ENCODE results near the gene LTBP3.

The LTBP3 gene

DNA sequence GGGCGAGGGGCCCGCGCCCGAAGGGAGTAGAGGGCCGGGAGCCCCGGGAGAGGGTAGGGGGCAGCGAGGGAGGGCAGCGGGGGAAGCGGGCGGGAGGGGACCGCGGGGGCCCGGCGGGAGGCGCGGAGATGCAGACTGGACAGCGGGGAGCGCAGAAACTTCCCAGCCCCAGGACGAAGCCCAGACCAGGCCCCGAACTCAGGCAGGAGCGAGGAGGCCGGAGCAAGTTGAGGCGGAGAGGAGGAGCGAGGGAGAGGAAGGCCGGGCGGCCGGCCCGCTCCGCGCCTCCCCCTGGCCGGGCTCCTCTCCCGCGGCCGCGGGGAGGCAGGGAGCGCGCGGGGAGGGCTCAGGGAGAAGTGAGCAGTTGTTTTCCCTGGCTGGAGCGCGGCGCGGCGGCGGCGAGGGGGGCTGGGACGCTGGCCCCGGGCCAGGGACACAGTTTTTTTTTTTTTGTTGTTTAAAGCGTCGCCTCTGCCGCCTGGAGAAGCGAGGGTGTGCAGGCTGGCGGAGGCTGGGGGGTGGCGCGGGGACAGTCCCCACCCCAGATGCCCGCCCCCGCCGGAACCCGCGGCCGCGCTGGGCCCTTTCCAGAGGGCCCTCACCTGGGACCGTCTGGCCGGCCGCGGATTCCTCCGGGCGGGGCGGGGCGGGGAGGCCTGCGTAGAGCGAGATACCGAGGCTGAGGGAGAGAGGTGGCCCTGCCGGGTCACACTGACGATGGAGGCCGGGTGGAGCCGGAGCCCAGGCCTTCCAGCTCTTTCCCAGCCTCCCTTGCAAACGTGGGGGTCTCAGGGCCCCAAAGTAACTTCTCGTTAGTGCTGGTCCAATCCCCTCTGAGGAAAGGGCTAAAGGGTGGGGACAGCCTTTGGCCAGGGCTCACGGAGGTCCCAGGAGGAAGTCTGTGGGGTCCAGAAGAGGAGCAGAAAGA is at the start of gene LTBP3:
LTBP3 (minus strand) TSS at position 358 of the 928 bp plus-strand sequence. CDS start 400 bp downstream, outside the sequence.
- peak within 1 kb of the TSS; percentile 86 for H3K4me3 Mint-ChIP-seq
- H3K9me3 Mint-ChIP-seq, result no peaks in the 10 kb centered on the region
- no peaks in the 10 kb centered on the region for H3K27me3 Mint-ChIP-seq (ENCODE audit: low read depth)
- H3K4me1 Mint-ChIP-seq (ENCODE audit: low read depth), result peaks cover 40% of the 10 kb centered on the region
- H3K36me3 Mint-ChIP-seq (ENCODE audit: low read depth), result peaks cover 4% of the 10 kb centered on the region
- peak within 1 kb of the TSS; percentile 85 for H3K27ac Mint-ChIP-seq

DNA sequence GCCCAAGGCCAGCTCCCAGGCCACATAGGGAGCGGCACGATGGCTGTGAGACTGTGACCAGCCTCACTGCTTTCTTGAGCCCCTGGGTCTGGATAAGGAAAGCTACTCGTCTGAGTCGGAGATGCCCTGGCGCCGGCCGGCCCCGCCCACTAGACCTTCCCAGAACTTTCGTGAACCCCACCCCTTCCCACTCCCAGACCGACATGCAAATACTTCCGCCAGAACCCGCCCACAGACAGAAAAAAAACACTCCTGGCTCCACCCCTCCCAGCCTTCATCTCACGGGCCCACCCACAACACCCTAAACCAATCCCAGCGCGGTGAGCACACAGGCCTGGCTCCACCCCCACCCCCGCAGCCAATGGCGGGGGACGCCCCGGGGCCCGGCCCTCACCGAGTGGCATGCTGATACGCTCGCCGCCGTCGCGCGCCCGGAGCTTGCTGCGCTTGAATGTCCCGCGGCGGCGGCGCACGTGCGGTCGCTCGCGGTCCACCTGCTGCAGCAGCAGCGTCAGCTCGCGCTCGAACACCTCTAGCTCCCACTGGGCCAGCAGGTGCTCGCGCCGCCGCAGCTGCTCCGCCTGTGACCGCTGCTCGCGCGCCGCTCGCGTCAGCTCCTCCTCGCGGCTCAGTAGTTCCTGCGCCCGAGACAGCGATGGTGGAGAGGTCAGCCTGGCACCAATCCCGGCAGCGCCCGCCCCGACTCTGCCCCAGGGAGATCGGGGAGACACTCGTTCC is 48.9 kb upstream of the LTBP3 start:
- Mint-ChIP-seq H3K36me3 (ENCODE audit: low read depth) (peaks cover 31% of the 10 kb centered on the region), H3K27ac (no peak overlapping the region), H3K9me3 (no peaks in the 10 kb centered on the region), H3K4me3 (no peak overlapping the region), H3K4me1 (ENCODE audit: low read depth) (peaks cover 23% of the 10 kb centered on the region), H3K27me3 (ENCODE audit: low read depth) (no peaks in the 10 kb centered on the region)

DNA sequence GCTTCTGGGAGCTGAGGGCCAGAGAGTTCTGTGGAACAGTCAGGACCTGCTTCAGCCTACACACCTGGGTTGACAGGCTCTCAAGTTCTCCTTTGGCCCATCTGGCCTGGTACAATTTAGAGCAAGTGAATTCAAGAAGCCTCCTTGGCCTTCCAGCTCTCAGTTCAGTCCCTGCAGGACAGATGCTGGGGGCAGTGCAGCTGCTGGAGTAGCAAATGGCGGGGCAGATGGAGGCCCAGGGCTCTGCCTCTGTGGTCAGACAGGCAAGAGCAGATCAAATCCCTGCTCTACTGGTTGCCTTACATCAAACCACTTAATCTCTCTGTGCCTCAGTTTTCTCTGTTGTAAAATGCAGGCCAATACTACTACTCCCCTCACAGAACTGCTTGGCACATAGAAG is 46.1 kb upstream of the LTBP3 start:
- H3K36me3 Mint-ChIP-seq (ENCODE audit: low read depth), result peaks cover 28% of the 10 kb centered on the region
- H3K4me3 Mint-ChIP-seq, result no peak overlapping the region
- peaks cover 7% of the 10 kb centered on the region for H3K4me1 Mint-ChIP-seq (ENCODE audit: low read depth)
- no peaks in the 10 kb centered on the region for H3K9me3 Mint-ChIP-seq
- H3K27ac Mint-ChIP-seq, result no peak overlapping the region
- no peaks in the 10 kb centered on the region for H3K27me3 Mint-ChIP-seq (ENCODE audit: low read depth)

DNA sequence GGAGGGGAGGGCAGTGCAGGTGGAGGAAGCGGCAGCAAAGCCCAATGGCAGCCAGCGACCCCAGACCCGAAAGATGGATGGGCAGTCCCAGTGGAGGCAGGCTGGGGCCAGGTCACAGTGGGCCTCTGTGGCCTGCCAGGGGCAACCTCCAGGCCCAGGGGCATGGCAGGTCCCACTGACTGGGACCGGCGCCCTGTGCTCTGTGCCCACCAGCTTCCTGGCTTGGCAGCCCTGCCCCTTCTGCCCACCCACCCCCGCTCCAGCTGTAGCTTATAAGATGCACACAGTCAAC is 41.7 kb upstream of the LTBP3 start:
- peaks cover 7% of the 10 kb centered on the region for H3K4me1 Mint-ChIP-seq (ENCODE audit: low read depth)
- peaks cover 25% of the 10 kb centered on the region for H3K36me3 Mint-ChIP-seq (ENCODE audit: low read depth)
- H3K27ac Mint-ChIP-seq, result no peak overlapping the region
- no peaks in the 10 kb centered on the region for H3K27me3 Mint-ChIP-seq (ENCODE audit: low read depth)
- no peak overlapping the region for H3K4me3 Mint-ChIP-seq
- no peaks in the 10 kb centered on the region for H3K9me3 Mint-ChIP-seq

DNA sequence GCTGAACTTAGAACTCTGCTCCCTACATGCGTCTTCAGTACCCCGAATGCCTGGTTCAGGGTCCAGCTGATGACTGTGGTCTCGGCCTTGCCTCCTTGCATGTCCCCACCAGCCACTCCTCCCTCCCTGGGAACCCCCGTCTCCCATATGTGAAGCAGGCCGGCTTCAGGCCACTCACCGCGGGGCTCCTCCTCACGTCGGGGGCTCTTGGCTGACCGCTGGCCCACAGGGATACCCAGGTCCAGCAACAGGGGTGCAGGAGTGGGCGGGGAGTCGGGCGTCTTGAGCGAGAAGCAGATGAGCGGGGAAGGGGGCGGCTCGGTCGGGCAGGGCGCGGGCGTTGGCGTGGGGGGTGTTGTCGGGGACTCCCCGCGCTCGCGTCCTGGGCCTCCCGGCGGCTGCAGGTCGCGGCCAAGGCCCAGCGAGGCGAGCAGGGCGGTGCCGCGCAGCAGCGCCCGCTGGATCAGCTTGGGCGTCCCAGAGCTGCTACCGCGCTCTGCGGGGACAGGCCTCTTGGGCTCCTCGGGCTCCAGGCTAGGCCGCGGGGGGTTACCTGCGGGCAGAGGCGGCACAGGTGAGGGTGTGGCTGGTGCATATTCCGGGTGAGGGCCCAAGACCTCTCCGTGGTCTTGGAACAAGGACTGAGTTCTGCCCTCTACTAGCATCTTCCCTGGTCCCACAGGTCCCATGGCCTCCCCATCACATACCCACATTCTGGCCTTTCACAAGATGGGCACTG is 41.2 kb upstream of the LTBP3 start:
- peak overlapping the region; percentile 43 for H3K27ac Mint-ChIP-seq
- no peak overlapping the region for H3K4me3 Mint-ChIP-seq
- H3K36me3 Mint-ChIP-seq (ENCODE audit: low read depth), result peaks cover 25% of the 10 kb centered on the region
- H3K9me3 Mint-ChIP-seq, result no peaks in the 10 kb centered on the region
- no peaks in the 10 kb centered on the region for H3K27me3 Mint-ChIP-seq (ENCODE audit: low read depth)
- H3K4me1 Mint-ChIP-seq (ENCODE audit: low read depth), result peaks cover 9% of the 10 kb centered on the region

DNA sequence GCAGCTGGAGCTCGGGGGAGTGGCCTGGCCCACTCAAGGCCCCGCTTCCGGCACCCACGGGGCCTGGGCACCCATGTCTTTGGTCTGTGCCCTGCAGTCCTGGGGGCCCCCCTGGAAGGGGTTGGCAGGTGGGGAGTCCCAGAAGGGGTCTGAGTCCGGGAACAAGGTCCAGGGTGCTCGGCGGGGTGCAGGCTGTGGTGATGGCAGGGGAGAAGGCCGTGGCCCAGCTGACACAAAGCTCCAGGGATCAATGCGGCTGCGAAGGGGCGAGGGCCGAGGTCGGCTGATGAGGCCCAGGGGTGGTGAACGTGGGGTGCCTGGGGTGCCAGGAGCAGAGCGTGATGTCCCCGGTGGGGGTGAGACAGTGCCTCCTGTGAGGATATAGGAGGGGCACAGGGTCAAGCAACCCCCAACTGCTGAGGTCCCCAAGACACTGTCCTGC is 40.1 kb upstream of the LTBP3 start:
- Mint-ChIP-seq H3K4me3 (no peak overlapping the region), H3K4me1 (ENCODE audit: low read depth) (peaks cover 9% of the 10 kb centered on the region), H3K27me3 (ENCODE audit: low read depth) (no peaks in the 10 kb centered on the region), H3K9me3 (no peaks in the 10 kb centered on the region), H3K36me3 (ENCODE audit: low read depth) (peaks cover 16% of the 10 kb centered on the region), H3K27ac (no peak overlapping the region)

DNA sequence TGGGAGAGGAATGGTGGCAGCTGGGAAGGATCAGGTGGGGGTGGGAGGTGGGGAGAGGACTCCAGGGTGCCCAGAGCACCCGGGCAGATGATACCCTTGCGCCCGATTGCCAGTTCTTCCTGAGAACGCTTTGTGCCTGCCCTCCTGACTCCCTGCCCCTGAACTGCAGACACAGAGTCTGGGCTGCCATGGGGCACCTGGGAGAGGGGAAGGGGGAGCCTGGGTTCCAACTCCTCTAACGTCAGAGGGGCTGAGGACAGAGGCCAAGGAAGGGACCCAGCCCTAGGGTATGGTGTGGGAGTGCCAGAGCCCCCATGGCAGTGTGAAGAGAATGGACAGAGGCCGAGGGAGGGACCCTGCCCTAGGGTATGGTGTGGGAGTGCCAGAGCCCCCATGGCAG is 38.4 kb upstream of the LTBP3 start:
- H3K9me3 Mint-ChIP-seq, result no peaks in the 10 kb centered on the region
- no peaks in the 10 kb centered on the region for H3K27me3 Mint-ChIP-seq (ENCODE audit: low read depth)
- H3K4me3 Mint-ChIP-seq, result no peak overlapping the region

DNA sequence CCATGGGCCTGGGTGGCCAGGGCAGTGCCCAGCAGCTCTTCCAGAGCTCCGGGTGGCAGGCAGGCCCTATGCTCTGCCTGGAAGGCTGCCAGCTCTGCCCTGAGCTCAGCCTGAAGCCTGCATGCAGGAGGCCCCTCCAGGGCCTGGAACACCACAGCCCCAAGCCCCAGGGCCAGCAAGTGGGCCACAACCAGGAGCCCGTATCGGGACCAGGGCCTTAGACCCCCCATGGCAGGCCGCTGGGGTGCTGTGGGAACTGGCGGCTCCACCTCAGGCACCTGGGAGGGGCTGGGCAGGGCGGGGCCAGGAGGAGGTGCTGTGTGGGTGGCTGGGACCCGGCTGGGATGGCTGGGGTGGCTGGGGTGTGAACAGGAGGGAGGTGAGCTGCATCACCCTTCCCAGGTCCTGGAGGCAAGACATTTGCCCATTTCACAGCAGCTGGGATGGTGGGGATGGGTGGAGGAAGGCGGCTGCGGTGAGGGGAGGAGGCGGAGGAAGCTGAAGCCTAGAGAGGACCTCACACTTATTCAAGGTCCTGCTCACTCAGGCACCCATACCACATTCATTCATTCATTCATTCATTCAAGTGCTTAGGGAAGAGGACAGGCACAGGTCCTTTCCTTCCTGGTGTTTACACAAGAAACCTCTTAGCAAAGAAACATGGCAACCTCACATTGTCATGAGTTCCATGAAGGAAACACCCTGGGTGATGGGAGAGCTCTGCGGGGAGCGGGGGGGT is 37.6 kb upstream of the LTBP3 start, which contains the start of gene KCNK7:
KCNK7 (minus strand) TSS at position 258 of the 739 bp plus-strand sequence; CDS start at position 230, 28 bp downstream.
- H3K27me3 Mint-ChIP-seq (ENCODE audit: low read depth), result no peaks in the 10 kb centered on the region
- H3K27ac Mint-ChIP-seq, result peak within 1 kb of the TSS; percentile 73
- no peaks in the 10 kb centered on the region for H3K9me3 Mint-ChIP-seq
- no peak within 1 kb of the TSS for H3K4me3 Mint-ChIP-seq
- peaks cover 12% of the 10 kb centered on the region for H3K36me3 Mint-ChIP-seq (ENCODE audit: low read depth)
- H3K4me1 Mint-ChIP-seq (ENCODE audit: low read depth), result peaks cover 9% of the 10 kb centered on the region

More for the DNA sequence above, 38.4 kb upstream of the LTBP3 start:
- peaks cover 9% of the 10 kb centered on the region for H3K4me1 Mint-ChIP-seq (ENCODE audit: low read depth)
- no peak overlapping the region for H3K27ac Mint-ChIP-seq
- H3K36me3 Mint-ChIP-seq (ENCODE audit: low read depth), result peaks cover 12% of the 10 kb centered on the region

DNA sequence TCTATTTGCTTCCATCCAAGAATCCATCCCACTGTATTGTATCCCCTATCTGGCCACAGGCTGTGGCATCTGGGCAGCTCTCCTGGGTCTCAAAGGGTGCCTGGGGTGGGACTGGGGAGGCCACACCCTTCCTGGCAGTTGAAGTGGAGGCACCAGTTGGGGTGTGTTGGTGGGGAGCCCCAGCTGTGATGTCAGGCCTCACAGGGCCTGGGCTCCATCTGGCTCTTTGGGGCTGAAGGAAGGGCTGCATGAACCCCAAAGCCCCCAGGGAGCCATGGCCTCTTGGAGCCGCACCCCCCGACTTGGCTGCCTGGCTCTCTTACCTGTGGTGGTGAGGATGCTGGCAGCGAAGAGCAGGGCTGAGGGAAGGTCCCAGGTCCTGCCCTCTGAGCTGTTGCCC is 37.0 kb upstream of the LTBP3 start:
- Mint-ChIP-seq H3K36me3 (ENCODE audit: low read depth) (peaks cover 14% of the 10 kb centered on the region), H3K4me3 (no peak overlapping the region), H3K27ac (peak overlapping the region; percentile 73)

DNA sequence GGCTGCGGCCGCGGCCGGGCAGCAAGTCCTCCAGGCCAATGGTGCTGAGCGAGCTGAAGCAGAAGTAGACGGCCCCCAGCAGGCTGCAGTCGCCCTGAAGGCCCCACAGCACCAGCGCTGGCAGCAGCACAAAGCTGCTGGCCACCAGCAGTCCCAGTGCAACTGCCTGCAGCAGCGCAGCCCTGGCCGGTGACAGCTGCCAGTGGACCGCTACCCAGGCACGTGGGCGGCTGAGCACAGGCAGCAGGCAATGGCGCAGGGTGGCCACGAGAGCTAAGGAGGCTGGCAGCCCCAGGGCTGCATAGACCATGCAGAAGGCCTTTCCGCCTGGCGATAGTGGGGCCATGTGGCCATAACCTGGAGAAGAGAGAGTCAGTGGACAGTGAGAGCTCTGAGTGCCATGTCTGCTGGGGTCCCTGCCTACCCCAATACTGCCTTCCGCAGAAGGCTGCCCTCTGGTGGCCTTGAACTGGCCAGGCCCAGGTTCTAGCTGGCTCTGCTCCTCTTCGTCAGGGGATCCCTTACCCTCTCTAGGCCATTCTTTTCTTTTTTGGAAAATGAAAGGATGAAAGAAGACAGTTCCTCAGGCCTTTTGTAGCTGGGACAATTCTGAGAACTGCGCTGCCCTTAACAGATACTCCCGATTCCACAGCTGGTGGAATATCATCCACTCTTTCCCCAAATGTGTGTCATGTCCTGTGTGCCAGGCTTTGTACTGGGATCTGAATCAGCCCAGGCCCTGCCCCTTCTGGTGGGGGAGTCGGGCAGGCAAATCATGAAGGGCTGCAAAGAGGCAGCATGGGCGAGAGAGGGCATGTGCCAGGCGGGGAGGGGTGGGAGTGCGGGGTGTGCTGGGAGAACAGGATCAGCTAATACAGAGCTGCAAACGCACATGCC is 35.6 kb upstream of the LTBP3 start:
- no peak overlapping the region for H3K27ac Mint-ChIP-seq
- H3K4me1 Mint-ChIP-seq (ENCODE audit: low read depth), result peaks cover 18% of the 10 kb centered on the region
- no peaks in the 10 kb centered on the region for H3K9me3 Mint-ChIP-seq
- H3K27me3 Mint-ChIP-seq (ENCODE audit: low read depth), result no peaks in the 10 kb centered on the region
- no peak overlapping the region for H3K4me3 Mint-ChIP-seq
- H3K36me3 Mint-ChIP-seq (ENCODE audit: low read depth), result peaks cover 15% of the 10 kb centered on the region

More for the DNA sequence above, 37.0 kb upstream of the LTBP3 start:
- H3K9me3 Mint-ChIP-seq, result no peaks in the 10 kb centered on the region
- H3K4me1 Mint-ChIP-seq (ENCODE audit: low read depth), result peaks cover 12% of the 10 kb centered on the region
- H3K27me3 Mint-ChIP-seq (ENCODE audit: low read depth), result no peaks in the 10 kb centered on the region

DNA sequence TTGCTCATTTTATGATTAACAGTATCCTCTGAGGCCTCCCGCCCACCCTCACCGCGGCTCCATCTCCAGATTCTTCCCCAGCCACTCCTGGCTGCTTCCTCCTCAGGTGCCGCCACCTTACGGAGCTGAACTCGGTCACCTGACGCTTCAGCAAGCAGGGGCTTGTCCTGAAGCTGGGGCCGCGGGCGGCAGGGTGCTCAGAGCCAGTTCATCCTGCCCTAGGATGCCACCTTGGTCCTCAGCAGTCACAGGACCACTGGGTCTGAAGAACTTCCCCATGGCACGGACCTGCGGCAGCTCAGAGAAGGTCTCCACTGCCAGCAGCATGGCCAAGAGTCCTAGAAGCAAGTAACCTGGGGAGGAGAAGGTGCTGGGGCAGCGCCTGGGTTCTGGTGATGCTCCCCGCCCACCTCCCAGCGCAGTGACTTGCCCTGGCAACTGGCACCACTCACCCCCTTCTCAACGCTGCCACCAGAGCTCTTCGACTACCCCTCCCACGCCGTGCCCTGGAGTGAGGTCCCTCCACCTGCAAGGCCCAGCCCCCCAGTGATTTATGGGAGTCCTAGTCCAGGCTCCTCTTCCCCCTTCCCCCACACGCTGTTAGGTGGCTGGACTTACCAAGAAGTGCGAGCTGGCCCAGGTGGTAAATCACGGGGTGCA is 34.8 kb upstream of the LTBP3 start:
- Mint-ChIP-seq H3K4me3 (no peak overlapping the region), H3K4me1 (ENCODE audit: low read depth) (peaks cover 25% of the 10 kb centered on the region), H3K36me3 (ENCODE audit: low read depth) (peaks cover 16% of the 10 kb centered on the region), H3K27me3 (ENCODE audit: low read depth) (no peaks in the 10 kb centered on the region), H3K9me3 (no peaks in the 10 kb centered on the region), H3K27ac (no peak overlapping the region)

DNA sequence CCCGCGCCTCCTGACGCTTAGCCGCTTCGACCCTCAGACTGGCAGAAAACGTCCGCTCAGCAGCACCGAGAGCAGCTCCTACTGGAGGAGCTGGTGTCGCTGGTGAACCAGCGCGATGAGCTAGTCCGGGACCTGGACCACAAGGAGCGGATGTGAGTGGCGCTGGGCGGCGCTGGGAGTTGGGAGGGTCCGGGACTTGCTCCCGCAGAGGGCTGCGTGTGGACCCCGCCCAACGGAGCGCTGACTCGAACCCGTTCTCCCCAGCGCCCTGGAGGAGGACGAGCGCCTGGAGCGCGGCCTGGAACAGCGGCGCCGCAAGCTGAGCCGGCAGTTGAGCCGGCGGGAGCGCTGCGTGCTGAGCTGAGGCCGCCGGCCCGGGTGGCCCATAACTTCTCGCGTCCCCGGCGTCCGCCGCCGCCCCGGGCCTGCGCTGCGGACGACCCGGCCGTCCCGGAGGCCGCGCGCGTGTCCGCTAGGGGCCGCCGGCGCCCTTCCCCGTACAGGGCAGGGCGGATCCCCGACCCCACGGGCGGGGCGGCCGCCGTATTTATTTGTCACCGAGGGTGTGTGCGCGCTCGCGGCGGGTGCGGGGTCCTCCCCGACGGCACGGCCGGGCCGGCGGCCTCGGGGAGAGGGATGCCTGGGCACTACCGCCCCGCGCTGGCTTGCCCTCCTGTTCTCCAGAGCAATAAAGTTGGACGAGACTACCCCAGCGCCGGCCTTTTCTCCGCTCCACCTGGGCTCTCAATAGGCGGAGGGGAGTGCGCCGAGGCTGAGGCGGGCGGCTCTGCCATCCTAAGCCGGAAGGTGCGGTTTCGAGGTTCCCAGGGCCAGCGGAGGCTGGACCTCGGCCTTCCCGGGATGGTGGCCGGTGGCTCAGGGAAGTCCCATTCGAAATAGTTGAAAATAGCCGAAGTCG is 34.0 kb upstream of the LTBP3 start:
- Mint-ChIP-seq H3K4me3 (no peak overlapping the region), H3K36me3 (ENCODE audit: low read depth) (peaks cover 16% of the 10 kb centered on the region), H3K27me3 (ENCODE audit: low read depth) (no peaks in the 10 kb centered on the region), H3K4me1 (ENCODE audit: low read depth) (peaks cover 33% of the 10 kb centered on the region), H3K9me3 (no peaks in the 10 kb centered on the region), H3K27ac (no peak overlapping the region)

All from T-helper 1 cell treated with Interleukin-12 subunit alpha and Interleukin-12 subunit beta and Interleukin-4 antibody, amounts not matched to agents 30 μg/mL and 1 μg/mL, for 36 hours (primary cell).